Muscle of arm (tissue), 12 donors: ENCODE data around the gene DNM3. TPM values are rescaled to one million over a fixed set of nuclear protein-coding genes. Genes with fewer than 3 reads are reported as not detected.
"Not testable (repeated sequence)": the region's sequence is repeated elsewhere in the genome, so short reads cannot be mapped to it uniquely, and the experiment has no call there.

ENCODE experiments used
- DNase-seq: peaks from one replicate; pipeline ENCODE4 v3.0.0-alpha.2; 2013
- polyA plus RNA-seq, 12 donors: library from polyadenylated mRNA; unstranded; fragments of 120-200 nt; gene quantifications; one replicate each; pipeline ENCODE4 v1.2.1, GENCODE V29; 2013; ENCODE audit not compliant: insufficient read length in 12 of 12

The DNM3 gene
- polyA plus RNA-seq, 12 donors: 2.6 to 6.3 (median 4.2) TPM; not detected in 1

DNA sequence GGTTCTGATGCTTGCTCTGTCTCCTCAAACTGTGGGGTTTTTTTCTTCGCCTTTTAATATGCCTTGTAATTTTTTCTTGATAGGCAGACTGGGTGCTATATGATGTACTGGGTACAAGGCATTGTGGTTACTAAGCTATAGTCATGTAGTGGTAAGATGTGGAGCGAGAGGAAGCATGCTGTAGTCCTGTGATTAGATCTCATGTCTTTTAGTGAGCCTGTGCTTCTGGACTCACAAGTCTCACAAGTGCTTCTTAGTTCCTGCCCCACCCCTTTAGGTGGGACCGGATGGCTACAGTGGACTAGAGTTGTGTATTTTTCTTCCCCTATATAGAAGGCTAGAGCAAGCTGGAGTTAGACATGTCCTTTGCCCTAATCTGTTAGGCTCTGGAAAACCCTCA, 178.7 kb downstream of the DNM3 start:
- DNase-seq: no peak

DNA sequence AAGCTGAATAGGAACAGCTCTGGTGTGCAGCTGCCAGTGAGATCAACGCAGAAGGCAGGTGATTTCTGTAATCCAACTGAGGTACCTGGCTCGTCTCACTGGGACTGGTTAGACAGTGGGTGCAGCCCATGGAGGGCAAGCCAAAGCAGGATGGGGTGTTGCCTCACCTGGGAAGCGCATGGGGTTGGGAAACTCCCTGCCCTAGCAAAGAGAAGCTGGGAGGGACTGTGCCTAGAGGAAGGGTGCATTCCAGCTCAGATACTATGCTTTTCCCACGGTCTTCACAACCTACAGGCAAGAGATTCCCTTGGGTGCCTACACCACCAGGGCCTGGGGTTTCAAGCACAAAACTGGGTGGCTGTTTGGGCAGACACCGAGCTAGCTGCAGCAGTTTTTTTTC, 183.2 kb downstream of the DNM3 start:
- no peak for DNase-seq

DNA sequence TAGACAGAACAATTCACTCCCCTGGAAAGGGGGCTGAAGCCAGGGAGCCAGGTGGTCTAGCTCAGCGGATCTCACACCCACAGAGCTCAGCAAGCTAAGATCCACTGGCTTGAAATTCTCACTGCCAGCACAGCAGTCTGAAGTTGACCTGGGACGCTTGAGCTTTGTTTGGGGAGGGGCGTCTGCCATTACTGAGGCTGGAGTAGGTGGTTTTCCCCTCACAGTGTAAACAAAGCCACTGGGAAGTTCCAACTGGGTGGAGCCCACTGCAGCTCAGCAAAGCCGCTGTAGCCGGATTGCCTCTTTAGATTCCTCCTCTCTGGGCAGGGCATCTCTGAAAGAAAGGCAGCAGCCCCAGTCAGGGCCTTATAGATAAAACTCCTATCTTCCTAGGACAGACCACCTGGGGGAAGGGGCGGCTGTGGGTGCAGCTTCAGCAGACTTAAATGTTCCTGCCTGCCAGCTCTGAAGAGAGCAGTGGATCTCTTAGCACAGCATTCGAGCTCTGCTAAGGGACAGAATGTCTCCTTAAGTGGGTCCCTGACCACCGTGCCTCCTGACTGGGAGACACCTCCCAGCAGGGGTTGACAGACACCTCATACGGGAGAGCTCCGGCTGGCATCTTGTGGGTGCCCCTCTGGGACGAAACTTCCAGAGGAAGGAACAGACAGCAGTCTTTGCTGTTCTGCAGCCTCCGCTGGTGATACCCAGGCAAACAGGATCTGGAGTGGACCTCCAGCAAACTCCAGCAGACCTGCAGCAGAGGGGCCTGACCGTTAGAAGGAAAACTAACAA, 183.8 kb downstream of the DNM3 start:
- not testable (repeated sequence) for DNase-seq

DNA sequence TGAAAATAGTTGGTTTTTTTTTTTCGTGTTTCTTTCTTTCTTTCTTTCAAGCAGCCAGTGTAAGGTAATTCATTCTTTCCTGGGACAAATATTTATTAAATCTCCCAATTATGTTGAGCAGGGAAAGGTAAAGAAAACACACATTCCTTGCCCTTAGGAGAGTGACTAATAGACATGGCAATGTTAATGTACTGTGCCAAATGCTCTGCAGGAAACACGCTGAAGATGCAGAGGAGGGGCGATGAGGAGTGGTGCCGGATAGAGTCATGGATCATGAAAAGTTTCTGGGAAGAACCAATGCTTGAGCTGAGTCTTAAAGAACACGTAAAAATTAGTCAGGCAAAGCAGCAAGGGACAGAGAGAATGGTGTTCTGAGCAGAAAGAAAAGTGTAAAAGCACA, 199.2 kb downstream of the DNM3 start:
- no peak for DNase-seq

DNA sequence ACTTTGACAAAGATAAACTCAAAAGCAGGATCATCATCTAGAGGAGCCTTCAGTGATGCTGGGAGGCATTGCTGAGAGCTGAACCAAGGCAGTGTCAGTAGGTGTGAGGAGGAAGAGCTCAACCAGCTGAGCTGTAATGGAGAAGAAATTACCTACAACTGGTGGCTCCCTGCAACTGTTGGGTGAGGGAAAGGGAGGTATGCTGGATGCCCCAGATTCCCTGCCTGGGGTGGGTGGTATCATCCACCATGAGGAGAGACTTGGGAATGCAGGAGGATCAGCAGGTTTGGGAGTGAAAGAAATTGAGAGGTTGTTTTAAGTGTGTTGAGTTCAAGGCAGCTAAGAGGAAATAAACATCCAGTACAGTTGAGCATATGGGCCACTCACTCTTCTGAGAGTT, 199.8 kb downstream of the DNM3 start:
- no peak for DNase-seq

DNA sequence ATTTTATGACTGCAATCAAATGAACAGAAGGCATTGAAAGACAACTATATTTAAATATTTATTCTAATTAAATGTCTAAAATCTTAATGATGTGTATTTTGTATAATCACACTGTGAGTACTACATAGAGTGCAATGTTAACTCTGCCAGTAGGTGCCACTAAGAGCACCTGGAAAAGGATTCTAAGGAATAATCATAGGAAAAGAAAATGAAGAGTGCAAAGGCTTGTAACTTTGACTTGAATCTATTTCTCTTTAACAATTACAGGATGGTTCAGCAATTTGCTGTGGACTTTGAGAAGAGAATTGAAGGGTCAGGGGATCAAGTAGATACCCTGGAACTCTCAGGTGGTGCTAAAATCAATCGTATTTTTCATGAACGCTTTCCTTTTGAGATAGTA, 200.4 kb downstream of the DNM3 start:
- DNase-seq: peak; percentile 59

DNA sequence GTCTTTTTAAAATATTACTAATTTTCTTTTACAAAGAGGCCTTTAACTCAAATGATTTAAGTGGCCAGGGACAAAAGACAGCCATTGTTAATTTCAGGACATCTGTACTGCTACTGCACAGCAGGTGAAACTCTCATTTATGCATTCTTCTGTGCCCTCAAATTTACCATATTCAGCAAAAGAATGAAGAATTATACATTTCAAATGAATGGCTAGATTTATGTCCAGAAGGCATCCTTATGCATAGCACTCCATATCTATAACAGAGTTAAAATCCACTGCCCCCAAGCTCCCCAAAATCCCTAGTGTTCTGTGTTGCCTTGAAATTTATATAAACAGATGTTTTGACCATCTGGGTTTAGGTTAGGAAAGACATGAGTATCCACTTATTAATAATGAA, 202.6 kb downstream of the DNM3 start:
- DNase-seq: no peak

DNA sequence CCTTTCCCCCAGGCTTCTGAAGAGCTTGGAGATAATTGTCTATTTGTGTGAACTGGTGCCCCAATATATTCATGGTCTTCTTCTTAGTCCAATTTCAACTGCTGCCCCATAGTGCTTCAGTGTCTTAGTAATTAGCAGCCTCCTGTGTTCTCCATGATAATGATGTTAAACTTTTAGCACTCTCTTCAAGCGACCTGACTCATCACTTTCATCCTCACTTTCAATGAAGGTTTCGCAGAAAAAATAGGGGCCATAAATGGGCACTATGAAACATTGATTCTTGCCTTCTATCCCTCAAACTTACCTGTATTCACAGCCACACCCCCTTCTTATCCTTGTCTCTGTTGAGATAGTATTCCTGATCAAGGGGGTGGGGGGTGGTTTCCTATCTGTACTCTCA, 210.6 kb downstream of the DNM3 start:
- DNase-seq: no peak

DNA sequence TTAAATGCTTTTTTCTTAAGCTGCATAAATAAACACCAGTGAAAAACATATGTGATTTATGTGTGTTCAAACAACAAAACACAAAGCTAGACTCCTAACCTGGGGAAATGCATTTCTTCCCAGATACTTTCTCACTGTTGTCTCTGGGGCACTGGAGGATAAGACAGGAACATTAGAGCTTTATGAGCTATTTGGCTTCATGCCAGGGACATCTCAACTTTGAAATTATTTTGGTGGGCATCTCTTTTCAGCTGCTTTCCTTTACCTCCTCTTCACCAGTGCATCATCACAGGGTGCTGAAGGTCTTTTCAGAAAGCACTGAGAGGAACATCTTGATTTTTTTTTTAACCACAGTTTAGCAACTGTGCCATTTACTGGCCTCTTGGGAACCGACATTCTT, 212.9 kb downstream of the DNM3 start:
- DNase-seq: no peak

DNA sequence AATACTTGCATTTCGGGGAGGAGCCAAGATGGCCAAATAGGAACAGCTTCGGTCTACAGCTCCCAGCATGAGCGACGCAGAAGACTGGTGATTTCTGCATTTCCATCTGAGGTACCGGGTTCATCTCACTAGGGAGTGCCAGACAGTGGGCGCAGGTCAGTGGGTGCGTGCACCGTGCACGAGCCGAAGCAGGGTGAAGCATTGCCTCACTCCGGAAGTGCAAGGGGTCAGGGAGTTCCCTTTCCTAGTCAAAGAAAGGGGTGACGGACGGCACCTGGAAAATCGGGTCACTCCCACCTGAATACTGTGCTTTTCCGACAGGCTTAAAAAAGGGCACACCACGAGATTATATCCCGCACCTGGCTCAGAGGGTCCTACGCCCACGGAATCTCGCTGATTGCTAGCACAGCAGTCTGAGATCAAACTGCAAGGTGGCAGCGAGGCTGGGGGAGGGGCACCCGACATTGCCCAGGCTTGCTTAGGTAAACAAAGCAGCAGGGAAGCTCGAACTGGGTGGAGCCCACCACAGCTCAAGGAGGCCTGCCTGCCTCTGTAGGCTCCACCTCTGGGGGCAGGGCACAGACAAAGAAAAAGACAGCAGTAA, 214.6 kb downstream of the DNM3 start:
- not testable (repeated sequence) for DNase-seq

DNA sequence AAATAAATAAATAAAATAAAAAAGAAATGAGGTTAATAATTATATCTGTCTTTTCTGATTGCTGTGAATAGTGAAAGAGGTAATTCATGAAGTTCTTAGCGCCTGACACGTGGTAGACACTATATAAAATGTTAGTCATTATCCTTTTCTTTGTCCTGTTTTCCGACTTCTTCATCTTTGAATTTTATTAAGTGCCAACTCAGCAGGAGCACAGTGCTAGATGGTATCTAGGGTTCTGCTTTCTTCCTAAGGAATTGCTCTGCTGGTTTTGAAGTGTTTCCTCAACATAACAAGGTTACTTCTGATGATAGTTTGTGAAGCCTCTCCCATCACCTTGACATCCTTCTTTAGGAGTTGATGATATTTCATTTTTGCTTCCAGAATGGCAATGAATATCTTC, 227.0 kb downstream of the DNM3 start:
- DNase-seq: no peak

DNA sequence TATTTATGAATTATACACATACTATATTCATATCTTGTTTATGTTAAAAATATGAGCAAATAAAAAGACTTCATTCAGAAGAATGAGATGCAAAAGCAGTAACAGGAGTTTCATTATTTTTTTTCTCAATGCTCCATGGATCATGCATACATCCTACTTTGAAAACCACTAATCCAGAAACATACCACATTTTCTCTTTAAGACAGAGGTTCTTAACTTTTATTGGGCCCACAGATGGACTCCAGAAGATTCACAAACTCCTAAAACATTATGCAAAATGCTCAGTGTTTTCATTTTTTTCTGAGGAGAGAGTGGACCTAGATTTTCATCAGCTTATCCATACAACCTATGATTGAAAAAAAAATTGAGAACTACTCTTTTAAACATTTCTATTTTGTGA, 227.8 kb downstream of the DNM3 start:
- no peak for DNase-seq

DNA sequence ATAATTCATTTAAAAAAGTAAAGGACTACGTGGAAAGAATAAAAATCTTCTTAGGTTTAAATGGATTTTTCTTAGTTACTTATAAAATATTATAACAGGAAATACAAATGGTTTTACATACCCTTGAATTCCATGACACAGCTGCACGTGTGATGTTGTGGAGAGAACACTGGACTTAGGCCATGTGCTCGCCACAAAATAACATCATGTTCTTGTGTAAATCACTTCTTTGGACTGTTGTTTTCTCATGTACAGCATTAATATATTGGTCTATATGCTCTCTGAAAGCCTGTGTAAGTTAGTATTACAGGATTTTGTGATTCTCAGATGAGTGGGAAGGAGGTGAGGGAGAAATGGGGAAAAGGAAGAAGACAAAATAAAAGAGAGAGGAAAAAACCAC, 228.2 kb downstream of the DNM3 start:
- DNase-seq: peak; percentile 77

DNA sequence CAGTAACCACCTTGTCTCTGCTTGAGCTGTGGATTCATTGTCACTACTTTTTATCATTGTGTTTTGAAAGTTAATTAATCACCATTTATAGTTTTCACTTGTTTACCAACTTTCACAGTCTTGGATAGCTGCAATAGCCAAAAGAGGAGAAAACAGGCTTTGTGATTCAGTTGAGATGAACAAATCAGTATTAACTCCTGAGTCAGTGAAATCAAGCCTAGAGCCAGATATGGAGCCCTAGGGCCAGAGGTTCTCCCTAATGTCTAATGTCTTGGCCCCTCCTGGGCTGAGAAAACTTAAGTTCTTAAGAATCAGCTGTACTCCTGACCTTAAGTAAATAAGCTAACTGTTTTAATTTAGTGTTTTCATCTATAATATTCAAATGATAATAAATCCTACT, 228.8 kb downstream of the DNM3 start:
- no peak for DNase-seq

DNA sequence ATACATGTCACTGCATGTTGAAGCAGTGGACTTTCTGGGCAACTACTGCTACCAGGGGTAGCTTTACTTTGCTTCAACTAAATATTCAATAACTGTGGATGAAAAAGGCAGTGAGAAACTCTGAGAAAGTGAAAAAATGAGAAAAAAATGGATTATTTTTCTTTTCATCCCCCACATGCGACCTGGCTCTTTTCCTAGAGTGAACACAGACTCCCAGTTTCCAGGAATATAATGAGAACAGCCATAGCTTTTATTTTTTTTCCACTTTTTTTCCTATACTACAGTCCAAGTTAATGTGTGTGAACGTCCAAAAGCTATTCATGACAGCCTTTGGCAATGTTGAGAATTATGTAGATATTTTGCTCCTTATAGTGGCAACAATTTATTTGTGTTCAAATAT, 230.4 kb downstream of the DNM3 start:
- DNase-seq: peak; percentile 91

DNA sequence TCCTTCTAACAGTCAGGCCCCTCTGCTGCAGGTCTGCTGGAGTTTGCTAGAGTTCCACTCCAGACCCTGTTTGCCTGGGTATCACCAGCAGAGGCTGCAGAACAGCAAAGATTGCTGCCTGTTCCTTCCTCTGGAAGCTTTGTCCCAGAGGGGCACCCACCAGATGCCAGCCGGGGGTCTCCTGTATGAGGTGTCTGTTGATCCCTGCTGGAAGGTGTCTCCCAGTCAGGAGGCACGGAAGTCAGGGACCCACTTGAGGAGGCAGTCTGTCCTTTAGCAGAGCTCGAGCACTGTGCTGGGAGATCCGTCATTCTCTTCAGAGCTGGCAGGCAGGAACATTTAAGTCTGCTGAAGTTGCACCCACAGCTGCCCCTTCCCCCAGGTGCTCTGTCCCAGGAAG, 238.6 kb downstream of the DNM3 start:
- not testable (repeated sequence) for DNase-seq

DNA sequence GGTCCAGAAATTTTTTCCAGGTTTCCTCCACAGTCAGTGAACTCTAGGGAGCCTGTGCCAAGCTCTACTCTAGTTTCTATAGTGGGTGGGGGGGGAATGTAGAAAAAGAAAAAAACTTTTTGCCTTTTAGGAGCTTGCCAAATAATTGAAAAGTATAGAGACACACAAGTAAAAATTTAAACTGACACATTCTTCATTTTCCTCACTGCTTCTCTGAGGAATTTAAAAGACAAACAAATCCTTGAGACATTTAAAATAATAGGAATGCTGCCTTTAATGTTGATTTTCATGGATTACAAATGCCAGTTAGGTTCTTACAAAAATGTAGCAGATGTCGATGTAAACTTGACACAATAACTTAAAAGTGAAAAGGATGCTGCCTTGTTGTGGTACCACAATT, 241.9 kb downstream of the DNM3 start:
- no peak for DNase-seq

DNA sequence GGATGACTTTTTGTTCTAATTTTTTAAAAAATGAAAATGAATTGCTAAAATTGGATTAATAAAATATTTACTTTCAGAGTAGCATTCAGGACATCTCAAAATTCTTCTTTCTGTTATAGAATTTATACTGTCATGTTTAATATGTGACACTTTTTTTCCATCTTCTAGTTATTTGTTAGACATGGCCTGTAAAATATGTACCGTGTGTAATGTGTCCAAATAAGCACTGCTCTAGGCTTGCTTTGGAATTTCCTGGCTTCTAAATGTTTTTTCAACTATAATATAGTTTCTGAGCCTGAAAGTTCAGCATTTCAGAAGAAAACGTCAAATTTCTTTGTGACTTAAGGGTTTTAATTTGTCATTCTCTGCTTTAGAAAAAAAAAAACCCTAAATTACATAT, 243.6 kb downstream of the DNM3 start:
- no peak for DNase-seq

DNA sequence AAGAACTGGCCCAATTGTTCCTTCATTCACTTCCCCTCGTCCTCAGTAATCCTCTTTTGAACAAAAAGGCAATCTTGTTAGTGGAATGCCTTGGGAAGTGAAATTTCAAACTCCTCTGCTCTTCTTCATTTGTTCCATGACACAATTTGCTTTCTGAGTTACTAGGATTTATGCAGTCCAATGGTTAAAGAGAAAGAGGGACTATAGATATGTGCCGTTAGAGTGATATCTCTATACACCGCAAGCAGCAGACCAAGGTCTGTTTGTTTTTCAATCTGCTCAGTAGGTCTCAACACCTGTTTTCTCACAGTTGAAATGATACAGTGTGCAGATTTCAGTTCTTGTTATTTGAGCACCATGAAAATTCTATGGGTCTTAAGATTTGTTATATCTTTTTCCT, 244.0 kb downstream of the DNM3 start:
- DNase-seq: no peak

DNA sequence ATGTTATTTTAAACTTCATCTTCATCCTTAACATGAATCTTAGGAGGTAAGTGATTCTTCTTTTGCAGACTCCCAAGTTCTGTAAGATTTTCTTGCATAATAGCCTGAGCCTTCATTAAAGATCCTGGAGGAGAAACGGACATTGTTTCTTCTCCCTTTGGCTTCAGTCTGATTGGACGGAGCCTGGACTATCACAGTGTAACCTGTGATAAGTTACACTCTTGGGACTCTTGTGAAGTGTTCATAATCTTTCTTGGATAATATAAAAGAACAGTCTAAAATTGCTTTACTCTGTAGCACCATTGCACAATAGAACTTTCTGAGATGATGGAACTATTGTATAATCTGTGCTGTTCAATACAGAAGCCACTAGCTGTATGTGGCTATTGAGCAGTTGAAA, 244.8 kb downstream of the DNM3 start:
- DNase-seq: no peak

DNA sequence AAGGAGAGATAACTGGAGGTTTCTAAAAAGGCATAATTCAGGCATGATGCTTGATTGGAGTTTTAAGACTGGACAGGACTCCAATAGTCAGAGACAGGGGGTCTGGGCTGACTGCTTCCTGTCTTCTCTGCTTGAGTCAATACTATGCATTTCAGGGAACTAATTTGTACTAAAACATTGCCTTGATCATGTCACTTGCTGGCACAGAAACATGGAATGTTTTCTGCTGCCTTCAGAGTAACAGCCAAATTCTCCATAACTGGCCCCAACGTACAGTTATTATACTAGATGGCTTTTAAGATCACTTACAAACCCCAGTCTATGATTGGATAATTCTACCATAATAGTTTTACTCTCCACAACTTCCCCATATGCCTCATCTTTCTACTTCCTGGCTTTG, 247.0 kb downstream of the DNM3 start:
- DNase-seq: no peak

DNA sequence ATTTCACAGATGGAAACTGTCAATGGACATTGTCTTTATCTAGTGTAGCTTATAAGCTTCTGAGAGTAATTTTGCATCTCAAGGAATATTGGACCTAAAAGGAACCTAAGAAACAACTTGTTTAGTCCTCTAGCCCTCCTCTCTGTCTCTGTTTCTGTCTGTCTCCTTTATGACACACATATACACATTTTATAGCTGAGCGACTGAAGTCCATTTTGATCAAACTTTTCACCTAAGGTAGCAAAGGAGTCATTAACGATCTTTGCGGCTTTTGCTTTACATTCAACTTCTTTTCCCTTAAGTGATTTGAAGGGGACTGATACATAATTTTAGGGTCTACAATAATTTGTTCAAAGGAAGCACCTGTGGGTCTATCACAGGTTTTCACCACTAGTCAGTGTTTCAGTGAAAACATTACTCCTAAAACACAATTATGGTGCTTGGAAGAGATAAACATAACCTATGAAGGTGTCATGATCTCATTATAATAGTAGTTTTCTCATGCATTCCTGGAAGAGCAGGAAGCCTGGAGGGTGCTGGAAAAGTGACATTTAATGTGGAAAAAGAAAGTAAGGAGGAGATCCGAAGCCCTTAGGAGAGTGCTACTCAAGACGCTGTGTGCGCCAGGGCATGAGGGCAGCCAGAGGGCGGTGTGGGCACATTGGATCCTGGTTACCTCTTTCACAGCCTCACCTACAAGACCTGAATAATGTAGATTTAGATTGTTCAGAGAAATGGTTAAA, 248.6 kb downstream of the DNM3 start:
- DNase-seq: no peak

DNA sequence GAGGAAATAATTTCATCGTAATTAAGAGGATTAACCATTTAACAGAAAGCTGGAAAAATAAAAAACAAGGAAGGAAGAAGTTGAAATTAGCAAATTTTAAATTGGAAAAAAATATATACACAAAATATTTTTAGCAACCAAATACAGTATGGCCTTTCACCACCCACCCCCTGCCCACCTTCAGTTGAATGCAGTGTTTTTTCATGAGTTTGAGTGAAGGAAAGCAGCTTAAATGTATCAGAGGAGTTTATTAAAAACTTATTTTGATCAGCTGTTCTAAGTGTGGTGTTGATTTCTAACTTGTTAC, 249.2 kb downstream of the DNM3 start:
- no peak for DNase-seq
